H1 (cell line): ENCODE measurements around the gene TLCD5.

Experiments
- CTCF ChIP-seq, 3 experiments: IDR thresholded peaks; 1 replicate in 2 of 3; 2 replicates in 1 of 3; pipeline versions ENCODE4 v1.5.1 to v1.6.1; 2011; ENCODE audit warnings: low read length in 3 of 3, mild to moderate bottlenecking in 3 of 3, inconsistent platforms in 2 of 3, low read depth in 1 of 3, moderate library complexity in 1 of 3; ENCODE audit not compliant: insufficient read depth in 1 of 3; ENCODE audit errors: control extremely low read depth in 1 of 3
- POLR2A ChIP-seq, 2 experiments: IDR thresholded peaks; 1 replicate in 1 of 2; 2 replicates in 1 of 2; pipeline ENCODE4 v1.6.1; 2011; ENCODE audit warnings: low read depth in 2 of 2, low read length in 2 of 2, mild to moderate bottlenecking in 2 of 2; ENCODE audit errors: control extremely low read depth in 1 of 2
- SIN3A ChIP-seq, 2 experiments: IDR thresholded peaks in 1 of 2; conservative IDR thresholded peaks in 1 of 2; 2 replicates each; pipeline ENCODE4 v1.6.1; 2011 to 2012; ENCODE audit warnings: low read length in 2 of 2, improper control_type of control experiment in 1 of 2, low read depth in 1 of 2, mild to moderate bottlenecking in 1 of 2
- TCF12 ChIP-seq: IDR thresholded peaks from 2 replicates; pipeline ENCODE4 v1.6.1; 2011; ENCODE audit warnings: low read depth, mild to moderate bottlenecking, low read length
- USF2 ChIP-seq: IDR thresholded peaks from 2 replicates; pipeline ENCODE4 v1.6.1; 2011; ENCODE audit warnings: low read length, improper control_type of control experiment

GRCh38 chr11:120288021-120288420 lies 37.1 kb upstream of the TLCD5 start:
- TF ChIP-seq SIN3A (conservative IDR thresholded peaks at IDR 0.05 in 1 of 2, IDR thresholded peaks at IDR 0.05 in 1 of 2; ENCODE audit: low read depth in 1 of 2, low read length in 2 of 2) (no peak), POLR2A (IDR thresholded peaks at IDR 0.05; ENCODE audit: control extremely low read depth in 1 of 2, low read depth in 2 of 2, low read length in 2 of 2) (no peak), CTCF (IDR thresholded peaks at IDR 0.05; ENCODE audit: control extremely low read depth in 1 of 3, insufficient read depth in 1 of 3, low read depth in 1 of 3, low read length in 3 of 3) (no peak), TCF12 (no peak), USF2 (no peak)
